Measurements from ENCODE around the gene SFXN2. TPM values are rescaled to one million over a fixed set of nuclear protein-coding genes. Genes with fewer than 3 reads are reported as not detected.
"Not testable (repeated sequence)": the region's sequence is repeated elsewhere in the genome, so short reads cannot be mapped to it uniquely, and the experiment has no call there.

Gene SFXN2
- total RNA-seq, 1 experiment from 2014 or later = 5.5 TPM

GRCh38 chr10:102752934-102753664 lies 38.7 kb downstream of the SFXN2 start:
- DNase-seq (ENCODE audit: low read depth) = peak; percentile 47

- no peak for DNase-seq (ENCODE audit: low read depth)
Observed at GRCh38 chr10:102753718-102754117, 39.3 kb downstream of the SFXN2 start.

- no peak for DNase-seq (ENCODE audit: low read depth)
Observed at GRCh38 chr10:102757323-102757722, 42.9 kb downstream of the SFXN2 start.

GRCh38 chr10:102758240-102758932 lies 44.0 kb downstream of the SFXN2 start:
- DNase-seq (ENCODE audit: low read depth) = no peak

GRCh38 chr10:102758933-102759262 lies 44.5 kb downstream of the SFXN2 start:
- DNase-seq (ENCODE audit: low read depth) = not testable (repeated sequence)

- DNase-seq (ENCODE audit: low read depth) = no peak
Observed at GRCh38 chr10:102759497-102760210, 45.2 kb downstream of the SFXN2 start.

GRCh38 chr10:102761981-102762380 lies 47.5 kb downstream of the SFXN2 start:
- no peak for DNase-seq (ENCODE audit: low read depth)

- no peak for DNase-seq (ENCODE audit: low read depth)
Observed at GRCh38 chr10:102762401-102763015, 48.1 kb downstream of the SFXN2 start.

- DNase-seq (ENCODE audit: low read depth) = no peak
Observed at GRCh38 chr10:102763037-102763607, 48.7 kb downstream of the SFXN2 start.

GRCh38 chr10:102764470-102765161 lies 50.2 kb downstream of the SFXN2 start:
- DNase-seq (ENCODE audit: low read depth) = no peak

- DNase-seq (ENCODE audit: low read depth) = no peak
Observed at GRCh38 chr10:102765336-102765735, 50.9 kb downstream of the SFXN2 start.

- DNase-seq (ENCODE audit: low read depth) = no peak
Observed at GRCh38 chr10:102767428-102768160, 53.2 kb downstream of the SFXN2 start.

GRCh38 chr10:102769375-102770107 lies 55.1 kb downstream of the SFXN2 start:
- DNase-seq (ENCODE audit: low read depth) = no peak

- no peak for DNase-seq (ENCODE audit: low read depth)
Observed at GRCh38 chr10:102770108-102770482, 55.7 kb downstream of the SFXN2 start.

- DNase-seq (ENCODE audit: low read depth) = no peak
Observed at GRCh38 chr10:102770792-102771191, 56.4 kb downstream of the SFXN2 start.

- no peak for DNase-seq (ENCODE audit: low read depth)
Observed at GRCh38 chr10:102773320-102773719, 58.9 kb downstream of the SFXN2 start.

GRCh38 chr10:102773986-102774385 lies 59.5 kb downstream of the SFXN2 start:
- no peak for DNase-seq (ENCODE audit: low read depth)

- no peak for DNase-seq (ENCODE audit: low read depth)
Observed at GRCh38 chr10:102775201-102775934, 60.9 kb downstream of the SFXN2 start.

GRCh38 chr10:102775935-102776669 lies 61.7 kb downstream of the SFXN2 start:
- peak; percentile 72 for DNase-seq (ENCODE audit: low read depth)

All from Daoy (cell line).